PC-3 (cell line): ENCODE results near the gene LIM2.
"Not testable (repeated sequence)": the region's sequence is repeated elsewhere in the genome, so short reads cannot be mapped to it uniquely, and the experiment has no call there.

Experiments used
- EZH2phosphoT487 ChIP-seq: fragments of 300-600 bp; sonication (generic); IDR thresholded peaks from 2 replicates; pipeline ENCODE4 v1.6.1; 2018; ENCODE audit warnings: mild to moderate bottlenecking, antibody characterized with exemption, low read length, borderline replicate concordance
- TF ChIP-seq, protein P1 (sequence below): fragments of 300-600 bp; sonication (generic); conservative IDR thresholded peaks from 2 replicates; pipeline ENCODE4 v1.5.1; 2017; ENCODE audit warnings: antibody characterized with exemption, low read depth, mild to moderate bottlenecking, low read length

- TF ChIP-seq, protein P1, sequence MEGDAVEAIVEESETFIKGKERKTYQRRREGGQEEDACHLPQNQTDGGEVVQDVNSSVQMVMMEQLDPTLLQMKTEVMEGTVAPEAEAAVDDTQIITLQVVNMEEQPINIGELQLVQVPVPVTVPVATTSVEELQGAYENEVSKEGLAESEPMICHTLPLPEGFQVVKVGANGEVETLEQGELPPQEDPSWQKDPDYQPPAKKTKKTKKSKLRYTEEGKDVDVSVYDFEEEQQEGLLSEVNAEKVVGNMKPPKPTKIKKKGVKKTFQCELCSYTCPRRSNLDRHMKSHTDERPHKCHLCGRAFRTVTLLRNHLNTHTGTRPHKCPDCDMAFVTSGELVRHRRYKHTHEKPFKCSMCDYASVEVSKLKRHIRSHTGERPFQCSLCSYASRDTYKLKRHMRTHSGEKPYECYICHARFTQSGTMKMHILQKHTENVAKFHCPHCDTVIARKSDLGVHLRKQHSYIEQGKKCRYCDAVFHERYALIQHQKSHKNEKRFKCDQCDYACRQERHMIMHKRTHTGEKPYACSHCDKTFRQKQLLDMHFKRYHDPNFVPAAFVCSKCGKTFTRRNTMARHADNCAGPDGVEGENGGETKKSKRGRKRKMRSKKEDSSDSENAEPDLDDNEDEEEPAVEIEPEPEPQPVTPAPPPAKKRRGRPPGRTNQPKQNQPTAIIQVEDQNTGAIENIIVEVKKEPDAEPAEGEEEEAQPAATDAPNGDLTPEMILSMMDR = not testable (repeated sequence)
- not testable (repeated sequence) for TF ChIP-seq EZH2phosphoT487
These were observed 12.2 kb upstream of the LIM2 start for GRCh38 chr19:51399936-51400335.
